Measurements from ENCODE around the gene VPS16. TPM values are rescaled to one million over a fixed set of nuclear protein-coding genes. Genes with fewer than 3 reads are reported as not detected.

The VPS16 gene
- polyA plus RNA-seq, 1 donor from 2014 or later = 117 TPM

GRCh38 chr20:2871661-2872458, 31.3 kb downstream of the VPS16 start:
- H3K79me2 ChIP-seq (replicated peaks; ENCODE audit: insufficient read depth, low read length) = peaks cover 33% of the 10 kb centered on the region
- H3K9me2 ChIP-seq (ENCODE audit: insufficient read depth, low read length) = no peaks in the 10 kb centered on the region
- H2AFZ ChIP-seq (ENCODE audit: low read depth, low read length) = no peak overlapping the region
- H3K4me3 ChIP-seq (ENCODE audit: low read length) = peak overlapping the region; percentile 95
- no peaks in the 10 kb centered on the region for H4K20me1 ChIP-seq (ENCODE audit: insufficient read depth)
- no peaks in the 10 kb centered on the region for H3F3A ChIP-seq (ENCODE audit: insufficient read depth, low read length, poor library complexity, severe bottlenecking)
- H3K27me3 ChIP-seq (ENCODE audit: insufficient read depth, low read depth, low read length) = no peaks in the 10 kb centered on the region
- no peaks in the 10 kb centered on the region for H3K9me3 ChIP-seq (ENCODE audit: low read length)
- H3K36me3 ChIP-seq (ENCODE audit: insufficient read depth, low read length) = no peaks in the 10 kb centered on the region
- TF ChIP-seq SMC3 (conservative IDR thresholded peaks at IDR 0.05; ENCODE audit: poor library complexity) (no peak), EZH2 (IDR thresholded peaks at IDR 0.05; ENCODE audit: borderline replicate concordance, insufficient read depth, low read length, poor library complexity, severe bottlenecking) (no peak), POLR2AphosphoS5 (IDR thresholded peaks at IDR 0.05) (no peak), TAF1 (IDR thresholded peaks at IDR 0.05; ENCODE audit: low read depth) (no peak)
- TF ChIP-seq, protein P1, sequence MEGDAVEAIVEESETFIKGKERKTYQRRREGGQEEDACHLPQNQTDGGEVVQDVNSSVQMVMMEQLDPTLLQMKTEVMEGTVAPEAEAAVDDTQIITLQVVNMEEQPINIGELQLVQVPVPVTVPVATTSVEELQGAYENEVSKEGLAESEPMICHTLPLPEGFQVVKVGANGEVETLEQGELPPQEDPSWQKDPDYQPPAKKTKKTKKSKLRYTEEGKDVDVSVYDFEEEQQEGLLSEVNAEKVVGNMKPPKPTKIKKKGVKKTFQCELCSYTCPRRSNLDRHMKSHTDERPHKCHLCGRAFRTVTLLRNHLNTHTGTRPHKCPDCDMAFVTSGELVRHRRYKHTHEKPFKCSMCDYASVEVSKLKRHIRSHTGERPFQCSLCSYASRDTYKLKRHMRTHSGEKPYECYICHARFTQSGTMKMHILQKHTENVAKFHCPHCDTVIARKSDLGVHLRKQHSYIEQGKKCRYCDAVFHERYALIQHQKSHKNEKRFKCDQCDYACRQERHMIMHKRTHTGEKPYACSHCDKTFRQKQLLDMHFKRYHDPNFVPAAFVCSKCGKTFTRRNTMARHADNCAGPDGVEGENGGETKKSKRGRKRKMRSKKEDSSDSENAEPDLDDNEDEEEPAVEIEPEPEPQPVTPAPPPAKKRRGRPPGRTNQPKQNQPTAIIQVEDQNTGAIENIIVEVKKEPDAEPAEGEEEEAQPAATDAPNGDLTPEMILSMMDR (IDR thresholded peaks at IDR 0.05; ENCODE audit: poor library complexity, severe bottlenecking) = no peak
- H3K27ac ChIP-seq (ENCODE audit: low read length) = no peak overlapping the region
- H3K9ac ChIP-seq (ENCODE audit: low read length) = peak overlapping the region; percentile 82
- no peak overlapping the region for H3K4me2 ChIP-seq (ENCODE audit: low read length)

GRCh38 chr20:2872459-2873009, 32.0 kb downstream of the VPS16 start:
- H3K4me3 ChIP-seq (ENCODE audit: low read length) = peak overlapping the region; percentile 95
- H3K27ac ChIP-seq (ENCODE audit: low read length) = no peak overlapping the region
- H3K9me3 ChIP-seq (ENCODE audit: low read length) = no peaks in the 10 kb centered on the region
- H3K79me2 ChIP-seq (replicated peaks; ENCODE audit: insufficient read depth, low read length) = peaks cover 38% of the 10 kb centered on the region
- H4K20me1 ChIP-seq (ENCODE audit: insufficient read depth) = no peaks in the 10 kb centered on the region
- H2AFZ ChIP-seq (ENCODE audit: low read depth, low read length) = peak overlapping the region; percentile 52
- peak overlapping the region; percentile 64 for H3K4me2 ChIP-seq (ENCODE audit: low read length)
- H3K36me3 ChIP-seq (ENCODE audit: insufficient read depth, low read length) = no peaks in the 10 kb centered on the region
- TF ChIP-seq MXI1 (conservative IDR thresholded peaks at IDR 0.05; ENCODE audit: poor library complexity, severe bottlenecking) (no peak), POLR2AphosphoS5 (IDR thresholded peaks at IDR 0.05) (peak; percentile 8), SMC3 (conservative IDR thresholded peaks at IDR 0.05; ENCODE audit: poor library complexity) (no peak), RAD21 (conservative IDR thresholded peaks at IDR 0.05) (no peak), EP300 (conservative IDR thresholded peaks at IDR 0.05; ENCODE audit: poor library complexity, severe bottlenecking) (no peak), EZH2 (IDR thresholded peaks at IDR 0.05; ENCODE audit: borderline replicate concordance, insufficient read depth, low read length, poor library complexity, severe bottlenecking) (no peak), TAF1 (IDR thresholded peaks at IDR 0.05; ENCODE audit: low read depth) (no peak)
- TF ChIP-seq, protein P1 (IDR thresholded peaks at IDR 0.05; ENCODE audit: poor library complexity, severe bottlenecking) = peak; percentile 49
- TF ChIP-seq, protein P2, sequence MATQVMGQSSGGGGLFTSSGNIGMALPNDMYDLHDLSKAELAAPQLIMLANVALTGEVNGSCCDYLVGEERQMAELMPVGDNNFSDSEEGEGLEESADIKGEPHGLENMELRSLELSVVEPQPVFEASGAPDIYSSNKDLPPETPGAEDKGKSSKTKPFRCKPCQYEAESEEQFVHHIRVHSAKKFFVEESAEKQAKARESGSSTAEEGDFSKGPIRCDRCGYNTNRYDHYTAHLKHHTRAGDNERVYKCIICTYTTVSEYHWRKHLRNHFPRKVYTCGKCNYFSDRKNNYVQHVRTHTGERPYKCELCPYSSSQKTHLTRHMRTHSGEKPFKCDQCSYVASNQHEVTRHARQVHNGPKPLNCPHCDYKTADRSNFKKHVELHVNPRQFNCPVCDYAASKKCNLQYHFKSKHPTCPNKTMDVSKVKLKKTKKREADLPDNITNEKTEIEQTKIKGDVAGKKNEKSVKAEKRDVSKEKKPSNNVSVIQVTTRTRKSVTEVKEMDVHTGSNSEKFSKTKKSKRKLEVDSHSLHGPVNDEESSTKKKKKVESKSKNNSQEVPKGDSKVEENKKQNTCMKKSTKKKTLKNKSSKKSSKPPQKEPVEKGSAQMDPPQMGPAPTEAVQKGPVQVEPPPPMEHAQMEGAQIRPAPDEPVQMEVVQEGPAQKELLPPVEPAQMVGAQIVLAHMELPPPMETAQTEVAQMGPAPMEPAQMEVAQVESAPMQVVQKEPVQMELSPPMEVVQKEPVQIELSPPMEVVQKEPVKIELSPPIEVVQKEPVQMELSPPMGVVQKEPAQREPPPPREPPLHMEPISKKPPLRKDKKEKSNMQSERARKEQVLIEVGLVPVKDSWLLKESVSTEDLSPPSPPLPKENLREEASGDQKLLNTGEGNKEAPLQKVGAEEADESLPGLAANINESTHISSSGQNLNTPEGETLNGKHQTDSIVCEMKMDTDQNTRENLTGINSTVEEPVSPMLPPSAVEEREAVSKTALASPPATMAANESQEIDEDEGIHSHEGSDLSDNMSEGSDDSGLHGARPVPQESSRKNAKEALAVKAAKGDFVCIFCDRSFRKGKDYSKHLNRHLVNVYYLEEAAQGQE (IDR thresholded peaks at IDR 0.05; ENCODE audit: borderline replicate concordance) = no peak
- peak overlapping the region; percentile 82 for H3K9ac ChIP-seq (ENCODE audit: low read length)
- no peaks in the 10 kb centered on the region for H3K9me2 ChIP-seq (ENCODE audit: insufficient read depth, low read length)
- H3F3A ChIP-seq (ENCODE audit: insufficient read depth, low read length, poor library complexity, severe bottlenecking) = no peaks in the 10 kb centered on the region
- no peaks in the 10 kb centered on the region for H3K27me3 ChIP-seq (ENCODE audit: insufficient read depth, low read depth, low read length)

Measured in neural cell (in vitro differentiated cells).